BJ (cell line): Measurements from ENCODE around the gene KLK7. TPM values are rescaled to one million over a fixed set of nuclear protein-coding genes. Genes with fewer than 3 reads are reported as not detected.

Source experiments
- CTCF ChIA-PET: fragments of 350-600 bp; formaldehyde crosslinking; extraction: SDS; loops from one replicate; lab custom pipeline; 2021; ENCODE audit warnings: antibody characterized with exemption, inconsistent platforms; lab: Yijun Ruan, JAX
- POLR2A ChIA-PET: fragments of 300-600 bp; sonication (Branson Sonifier 250); formaldehyde crosslinking; extraction: SDS; loops from one replicate; lab custom pipeline; 2021; ENCODE audit warnings: antibody characterized with exemption; lab: Charles Lee
- DNase-seq: peaks from one replicate; pipeline ENCODE4 v3.0.0-alpha.2; 2011; ENCODE audit warnings: low read depth
- H3K27me3 ChIP-seq: 2 replicates; pipeline ENCODE4 v1.6.0; 2011; ENCODE audit warnings: low read length; ENCODE audit not compliant: control insufficient read depth, insufficient read depth
- H3K36me3 ChIP-seq: 2 replicates; pipeline ENCODE4 v1.5.1; 2011; ENCODE audit warnings: low read length; ENCODE audit not compliant: control insufficient read depth, insufficient read depth
- H3K4me3 ChIP-seq: 2 replicates; pipeline ENCODE4 v1.5.1; 2011; ENCODE audit warnings: low read depth, mild to moderate bottlenecking, control low read depth, low read length
- polyA plus RNA-seq: library from polyadenylated mRNA; depleted of rRNA; stranded (reverse); fragments of >200 nt; gene quantifications from 2 replicates; pipeline ENCODE4 v1.2.3, GENCODE V29; 2011; rRNA removed
- TF ChIP-seq, protein P1 (sequence below): IDR thresholded peaks from 2 replicates; pipeline ENCODE4 v1.5.1; 2011; ENCODE audit warnings: low read depth, mild to moderate bottlenecking, control low read depth, inconsistent platforms, low read length, moderate library complexity; ENCODE audit not compliant: insufficient read depth

The KLK7 gene
- polyA plus RNA-seq, 1 experiment = not detected

DNA sequence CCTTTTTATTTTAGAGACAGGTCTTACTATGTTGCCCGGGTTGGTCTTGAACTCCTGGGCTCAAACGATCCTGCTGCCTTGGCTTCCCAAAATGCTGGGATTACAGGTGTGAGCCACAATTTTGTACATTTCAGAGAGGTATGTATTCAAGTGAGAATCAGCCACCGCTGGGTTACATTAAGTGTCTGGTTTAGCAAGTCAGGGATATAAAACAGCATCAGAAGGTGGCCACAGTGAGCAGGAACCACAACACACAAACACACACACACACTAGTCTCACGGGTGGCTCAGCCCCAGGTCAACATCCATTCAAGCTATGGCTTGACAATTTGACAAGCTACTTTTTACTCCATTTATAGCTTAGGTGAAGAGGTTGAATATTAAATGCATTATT lies 51.0 kb downstream of the KLK7 start:
- TF ChIP-seq, protein P1, sequence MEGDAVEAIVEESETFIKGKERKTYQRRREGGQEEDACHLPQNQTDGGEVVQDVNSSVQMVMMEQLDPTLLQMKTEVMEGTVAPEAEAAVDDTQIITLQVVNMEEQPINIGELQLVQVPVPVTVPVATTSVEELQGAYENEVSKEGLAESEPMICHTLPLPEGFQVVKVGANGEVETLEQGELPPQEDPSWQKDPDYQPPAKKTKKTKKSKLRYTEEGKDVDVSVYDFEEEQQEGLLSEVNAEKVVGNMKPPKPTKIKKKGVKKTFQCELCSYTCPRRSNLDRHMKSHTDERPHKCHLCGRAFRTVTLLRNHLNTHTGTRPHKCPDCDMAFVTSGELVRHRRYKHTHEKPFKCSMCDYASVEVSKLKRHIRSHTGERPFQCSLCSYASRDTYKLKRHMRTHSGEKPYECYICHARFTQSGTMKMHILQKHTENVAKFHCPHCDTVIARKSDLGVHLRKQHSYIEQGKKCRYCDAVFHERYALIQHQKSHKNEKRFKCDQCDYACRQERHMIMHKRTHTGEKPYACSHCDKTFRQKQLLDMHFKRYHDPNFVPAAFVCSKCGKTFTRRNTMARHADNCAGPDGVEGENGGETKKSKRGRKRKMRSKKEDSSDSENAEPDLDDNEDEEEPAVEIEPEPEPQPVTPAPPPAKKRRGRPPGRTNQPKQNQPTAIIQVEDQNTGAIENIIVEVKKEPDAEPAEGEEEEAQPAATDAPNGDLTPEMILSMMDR = no peak
- ChIA-PET CTCF (interaction anchor here (4.4 kb wide), 1 partner anchor 10 kb away, joined by 22 read pairs; no protein-coding TSS in a partner anchor), POLR2A (no interaction called here)
- no peaks in the 10 kb centered on the region for H3K36me3 ChIP-seq
- DNase-seq = no peak
- no peak overlapping the region for H3K4me3 ChIP-seq
- no peaks in the 10 kb centered on the region for H3K27me3 ChIP-seq

DNA sequence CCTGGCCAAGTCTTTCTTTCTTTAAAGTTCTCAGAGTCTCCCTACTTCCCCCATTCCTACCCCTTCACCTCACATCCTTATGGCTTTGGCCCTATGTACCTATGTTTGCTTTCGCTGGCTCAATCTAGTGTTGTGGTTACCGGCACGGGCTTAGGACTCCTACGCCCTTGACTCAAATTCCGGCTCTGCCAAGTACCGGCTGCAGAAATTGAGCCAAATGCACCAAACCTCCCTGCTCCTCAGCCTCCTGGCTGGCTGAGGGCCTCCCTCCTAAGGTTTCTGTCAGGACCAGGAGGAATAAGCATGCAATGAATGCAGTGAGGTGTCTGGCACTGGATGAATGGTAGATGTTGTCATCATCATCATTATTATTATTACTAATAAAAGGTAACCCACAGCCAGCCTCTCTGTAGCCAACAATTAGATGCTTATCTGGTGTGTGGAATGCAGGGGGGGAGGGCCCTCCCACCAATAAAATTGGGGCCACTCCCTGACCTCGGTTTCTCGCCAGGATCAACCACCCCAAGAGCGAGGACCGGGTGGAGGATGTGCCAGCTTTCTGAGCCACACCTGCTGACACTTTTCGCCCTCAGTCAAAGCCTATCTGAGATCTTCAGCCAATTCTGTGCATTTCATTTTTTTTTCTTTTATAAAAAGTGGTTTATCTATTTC lies 51.6 kb downstream of the KLK7 start:
- TF ChIP-seq, protein P1 = no peak
- ChIA-PET CTCF (interaction anchor here (4.4 kb wide), 1 partner anchor 9 kb away, joined by 22 read pairs; no protein-coding TSS in a partner anchor), POLR2A (no interaction called here)
- Histone ChIP-seq H3K36me3 (no peaks in the 10 kb centered on the region), H3K27me3 (no peaks in the 10 kb centered on the region), H3K4me3 (no peak overlapping the region)
- DNase-seq = no peak

DNA sequence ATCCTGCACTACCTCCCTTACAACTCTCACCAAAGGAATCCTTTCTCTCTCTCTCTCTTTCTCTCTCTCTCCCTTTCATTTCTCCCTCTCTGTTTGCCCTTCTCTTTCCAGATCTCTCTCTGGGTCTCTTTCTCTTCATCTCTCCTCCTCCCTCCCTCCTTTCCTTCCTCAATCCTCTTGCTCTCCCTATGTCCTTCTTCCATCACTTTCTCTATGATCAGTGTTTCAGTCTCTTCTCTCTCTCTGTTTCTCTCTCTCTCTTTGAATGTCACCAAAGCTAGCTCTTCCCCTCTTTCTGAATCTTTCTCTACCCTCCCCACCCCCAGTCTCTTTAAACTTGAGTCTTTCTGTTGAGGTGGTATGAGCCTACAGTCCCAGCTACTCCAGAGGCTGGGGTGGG lies 52.7 kb downstream of the KLK7 start:
- no peak for DNase-seq
- TF ChIP-seq, protein P1 = no peak
- H3K4me3 ChIP-seq = no peak overlapping the region
- CTCF ChIA-PET = no interaction called here
- no peaks in the 10 kb centered on the region for H3K27me3 ChIP-seq
- POLR2A ChIA-PET = no interaction called here
- H3K36me3 ChIP-seq = no peaks in the 10 kb centered on the region

DNA sequence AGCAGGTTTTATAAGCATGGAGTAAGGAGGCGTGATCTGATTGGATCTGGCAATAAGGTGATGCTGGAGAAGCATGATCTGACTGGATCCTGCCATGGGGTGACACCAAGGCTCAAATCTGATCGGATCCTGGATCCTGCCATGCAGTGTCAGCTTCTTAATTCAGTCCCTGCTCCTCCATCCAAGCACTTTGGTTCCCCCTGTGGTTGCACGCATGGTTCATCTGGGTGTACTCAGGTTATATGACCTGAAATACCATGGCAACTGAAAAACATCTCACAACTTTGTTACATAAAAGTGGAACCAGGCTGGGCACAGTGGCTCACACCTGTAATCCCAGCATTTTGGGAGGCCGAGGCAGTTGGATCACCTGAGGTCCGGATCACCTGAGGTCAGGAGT lies 54.9 kb downstream of the KLK7 start:
- CTCF ChIA-PET = interaction anchor here (0.6 kb wide), 1 partner anchor 608 kb away, joined by 3 read pairs; no protein-coding TSS in a partner anchor
- DNase-seq = no peak

More for the DNA sequence above, 54.9 kb downstream of the KLK7 start:
- no peaks in the 10 kb centered on the region for H3K36me3 ChIP-seq
- TF ChIP-seq, protein P1 = no peak
- H3K27me3 ChIP-seq = no peaks in the 10 kb centered on the region
- no peak overlapping the region for H3K4me3 ChIP-seq
- POLR2A ChIA-PET = no interaction called here

Other genes with a start within 250 kb of the KLK7 start
- gene GPR32, start 213.5 kb downstream of the KLK7 start, polyA plus RNA-seq = not detected in 2 replicates
- not detected in 2 replicates for gene ACP4, start 193.5 kb downstream of the KLK7 start, polyA plus RNA-seq
- 0.15 and 0.17 TPM in 2 replicates for gene KLK1, start 160.1 kb downstream of the KLK7 start, polyA plus RNA-seq
- not detected in 2 replicates for gene KLK15, start 150.3 kb downstream of the KLK7 start, polyA plus RNA-seq
- gene KLK3, start 129.0 kb downstream of the KLK7 start, polyA plus RNA-seq = not detected in 2 replicates
- not detected in 2 replicates for gene KLK2, start 110.5 kb downstream of the KLK7 start, polyA plus RNA-seq
- not detected in 2 replicates for gene KLK4, start 72.5 kb downstream of the KLK7 start, polyA plus RNA-seq
- gene KLK5, start 30.9 kb downstream of the KLK7 start, polyA plus RNA-seq = not detected in 2 replicates
- gene KLK6, start 14.3 kb downstream of the KLK7 start, polyA plus RNA-seq = not detected in 2 replicates
- not detected in 2 replicates for gene KLK8, start 17.7 kb upstream of the KLK7 start, polyA plus RNA-seq
- gene KLK10, start 35.8 kb upstream of the KLK7 start, polyA plus RNA-seq = not detected in 2 replicates
- not detected in 2 replicates for gene KLK11, start 42.7 kb upstream of the KLK7 start, polyA plus RNA-seq
- not detected in 2 replicates for gene KLK12, start 51.1 kb upstream of the KLK7 start, polyA plus RNA-seq
- not detected in 2 replicates for gene KLK13, start 81.2 kb upstream of the KLK7 start, polyA plus RNA-seq
- 0.06 TPM in 1 of 2 replicates, not detected in the other for gene KLK14, start 99.0 kb upstream of the KLK7 start, polyA plus RNA-seq
- 2.3 and 3.3 TPM in 2 replicates for gene CTU1, start 124.5 kb upstream of the KLK7 start, polyA plus RNA-seq
- gene SIGLEC9, start 141.0 kb upstream of the KLK7 start, polyA plus RNA-seq = not detected in 2 replicates
- gene SIGLEC7, start 158.4 kb upstream of the KLK7 start, polyA plus RNA-seq = not detected in 2 replicates
- gene CD33, start 241.2 kb upstream of the KLK7 start, polyA plus RNA-seq = not detected in 2 replicates